ENCODE data around the gene DSCAML1.

Gene DSCAML1

GRCh38 chr11:117833401-117833891 is 36.4 kb upstream of the DSCAML1 start:
- in situ Hi-C loops (cut with MboI; ENCODE audit: low sequenced_read_pairs), result no loop called here

- in situ Hi-C loops (cut with MboI; ENCODE audit: low sequenced_read_pairs), result no loop called here
These were observed 35.5 kb upstream of the DSCAML1 start for GRCh38 chr11:117832511-117832910.

GRCh38 chr11:117831661-117832415 is 34.8 kb upstream of the DSCAML1 start:
- in situ Hi-C loops (cut with MboI; ENCODE audit: low sequenced_read_pairs), result no loop called here

GRCh38 chr11:117830674-117831351 is 33.8 kb upstream of the DSCAML1 start:
- in situ Hi-C loops (cut with MboI; ENCODE audit: low sequenced_read_pairs), result no loop called here

- in situ Hi-C loops (cut with MboI; ENCODE audit: low sequenced_read_pairs), result no loop called here
These were observed 33.1 kb upstream of the DSCAML1 start for GRCh38 chr11:117830072-117830471.

- in situ Hi-C loops (cut with MboI; ENCODE audit: low sequenced_read_pairs), result loop anchor here (10.0 kb wide), 2 partner anchors 115 to 225 kb away; no protein-coding TSS in a partner anchor
These were observed 32.3 kb upstream of the DSCAML1 start for GRCh38 chr11:117829369-117829725.

- in situ Hi-C loops (cut with MboI; ENCODE audit: low sequenced_read_pairs), result loop anchor here (10.0 kb wide), 2 partner anchors 116 to 226 kb away; no protein-coding TSS in a partner anchor
These were observed 31.8 kb upstream of the DSCAML1 start for GRCh38 chr11:117828611-117829368.

GRCh38 chr11:117827521-117828511 is 30.8 kb upstream of the DSCAML1 start:
- in situ Hi-C loops (cut with MboI; ENCODE audit: low sequenced_read_pairs), result loop anchor here (10.0 kb wide), 2 partner anchors 117 to 227 kb away; no protein-coding TSS in a partner anchor

- in situ Hi-C loops (cut with MboI; ENCODE audit: low sequenced_read_pairs), result loop anchor here (10.0 kb wide), 2 partner anchors 118 to 228 kb away; no protein-coding TSS in a partner anchor
These were observed 29.8 kb upstream of the DSCAML1 start for GRCh38 chr11:117826832-117827231.

- in situ Hi-C loops (cut with MboI; ENCODE audit: low sequenced_read_pairs), result loop anchor here (10.0 kb wide), 2 partner anchors 119 to 229 kb away; no protein-coding TSS in a partner anchor
These were observed 29.2 kb upstream of the DSCAML1 start for GRCh38 chr11:117826190-117826570.

- in situ Hi-C loops (cut with MboI; ENCODE audit: low sequenced_read_pairs), result loop anchor here (10.0 kb wide), 2 partner anchors 119 to 229 kb away; no protein-coding TSS in a partner anchor
These were observed 28.6 kb upstream of the DSCAML1 start for GRCh38 chr11:117825538-117826189.

GRCh38 chr11:117824571-117825537 is 27.8 kb upstream of the DSCAML1 start, which contains the start of gene FXYD2:
Gene FXYD2, minus strand, starts transcription at chr11:117824744. Its CDS starts 66 bp downstream, at chr11:117824678.
- in situ Hi-C loops (cut with MboI; ENCODE audit: low sequenced_read_pairs), result loop anchor here (10.0 kb wide), 2 partner anchors 120 to 230 kb away; no protein-coding TSS in a partner anchor

- in situ Hi-C loops (cut with MboI; ENCODE audit: low sequenced_read_pairs), result loop anchor here (10.0 kb wide), 2 partner anchors 121 to 231 kb away; no protein-coding TSS in a partner anchor
These were observed 27.0 kb upstream of the DSCAML1 start for GRCh38 chr11:117823946-117824420.

GRCh38 chr11:117823294-117823945 is 26.4 kb upstream of the DSCAML1 start:
- in situ Hi-C loops (cut with MboI; ENCODE audit: low sequenced_read_pairs), result loop anchor here (10.0 kb wide), 2 partner anchors 121 to 231 kb away; no protein-coding TSS in a partner anchor

- in situ Hi-C loops (cut with MboI; ENCODE audit: low sequenced_read_pairs), result loop anchor here (10.0 kb wide), 2 partner anchors 122 to 232 kb away; no protein-coding TSS in a partner anchor
These were observed 25.3 kb upstream of the DSCAML1 start for GRCh38 chr11:117822074-117823033.

GRCh38 chr11:117821431-117821830 is 24.4 kb upstream of the DSCAML1 start:
- in situ Hi-C loops (cut with MboI; ENCODE audit: low sequenced_read_pairs), result loop anchor here (10.0 kb wide), 2 partner anchors 123 to 233 kb away; no protein-coding TSS in a partner anchor

Measured in HL-60/S4 treated with phorbol 12-myristate 13-acetate at 8.2 ng/mL for 4 days and 3 days (cell line).